Spinal cord (tissue), 10 donors: Measurements from ENCODE around the gene SPTA1. TPM values are rescaled to one million over a fixed set of nuclear protein-coding genes. Genes with fewer than 3 reads are reported as not detected.
A peak's percentile ranks its signal among the peaks of the same experiment; 100 is the strongest.

ENCODE experiments used
- DNase-seq, 6 donors: peaks; one replicate each; pipeline versions ENCODE4 v3.0.0 to v3.0.0-alpha.2; 2013 to 2015; ENCODE audit warnings: low spot score in 6 of 6, low read depth in 4 of 6
- H3K27ac ChIP-seq: one replicate; pipeline ENCODE4 v1.5.1; 2013; ENCODE audit warnings: low read depth, low read length, control low read depth
- H3K27me3 ChIP-seq: one replicate; pipeline ENCODE4 v1.6.1; 2013; ENCODE audit warnings: low read length; ENCODE audit not compliant: control insufficient read depth, insufficient read depth
- H3K36me3 ChIP-seq: one replicate; pipeline ENCODE4 v1.6.1; 2013; ENCODE audit warnings: low read length; ENCODE audit not compliant: control insufficient read depth, insufficient read depth
- H3K4me1 ChIP-seq: one replicate; pipeline ENCODE4 v1.6.1; 2013; ENCODE audit warnings: low read length; ENCODE audit not compliant: control insufficient read depth, insufficient read depth
- H3K4me3 ChIP-seq: one replicate; pipeline ENCODE4 v1.5.1; 2013; ENCODE audit warnings: low read depth, low read length, control low read depth
- H3K9me3 ChIP-seq: one replicate; pipeline ENCODE4 v1.6.1; 2013; ENCODE audit warnings: low read length; ENCODE audit not compliant: control insufficient read depth, insufficient read depth
- WGBS: methylation state at CpG from one replicate; pipeline ENCODE4 v1.1.5; 2013; ENCODE audit warnings: missing lambda C conversion rate; ENCODE audit not compliant: insufficient coverage; 5-methylcytosine and 5-hydroxymethylcytosine counted together
- polyA plus RNA-seq, 2 donors: library from polyadenylated mRNA; unstranded; fragments of 120-200 nt; gene quantifications; one replicate each; pipeline ENCODE4 v1.2.1, GENCODE V29; 2013; ENCODE audit not compliant: insufficient read length in 2 of 2
- total RNA-seq, 2 donors: library from RNA; depleted of rRNA in 1 of 2; stranded (reverse); fragments of 120-200 nt in 1 of 2; fragments of >200 nt in 1 of 2; gene quantifications; one replicate each; pipeline versions ENCODE4 v1.2.3 to v1.2.4, GENCODE V29; 2013 to 2014
- donor health status: healthy.

The SPTA1 gene
- total and polyA plus RNA-seq, 4 donors = 0.57 to 15.4 (median 2.8) TPM

DNA sequence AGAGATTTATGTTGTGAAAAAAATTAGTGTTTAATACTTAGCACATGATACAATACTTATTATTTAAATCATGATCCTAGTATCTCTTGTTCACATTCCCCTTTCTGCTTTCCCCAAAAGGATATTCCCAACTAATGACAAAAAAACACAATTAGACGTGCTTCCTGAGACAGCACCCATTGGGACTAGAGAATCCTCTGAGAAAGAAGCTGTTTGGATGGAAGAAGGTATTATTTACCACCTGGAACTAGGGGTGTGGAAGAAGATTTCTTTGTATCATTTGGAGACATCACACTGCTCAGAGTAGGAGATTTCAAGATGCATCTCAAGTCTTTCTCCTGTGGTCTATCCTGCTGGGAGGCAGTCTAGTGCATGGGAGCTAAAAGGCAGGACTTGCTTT, 81.5 kb downstream of the SPTA1 start, which contains the start of gene OR10Z1:
OR10Z1 (plus strand) TSS at position 301 of the 400 bp plus-strand sequence. CDS start 1,171 bp downstream, outside the sequence.
- H3K4me1 ChIP-seq = no peaks in the 10 kb centered on the region
- H3K27me3 ChIP-seq = no peaks in the 10 kb centered on the region
- no CpG with 5 or more reads among the region's 1 CpG for WGBS
- H3K9me3 ChIP-seq = no peaks in the 10 kb centered on the region
- H3K36me3 ChIP-seq = no peaks in the 10 kb centered on the region
- DNase-seq = no peak
- no peak within 1 kb of the TSS for H3K27ac ChIP-seq
- H3K4me3 ChIP-seq = no peak within 1 kb of the TSS

DNA sequence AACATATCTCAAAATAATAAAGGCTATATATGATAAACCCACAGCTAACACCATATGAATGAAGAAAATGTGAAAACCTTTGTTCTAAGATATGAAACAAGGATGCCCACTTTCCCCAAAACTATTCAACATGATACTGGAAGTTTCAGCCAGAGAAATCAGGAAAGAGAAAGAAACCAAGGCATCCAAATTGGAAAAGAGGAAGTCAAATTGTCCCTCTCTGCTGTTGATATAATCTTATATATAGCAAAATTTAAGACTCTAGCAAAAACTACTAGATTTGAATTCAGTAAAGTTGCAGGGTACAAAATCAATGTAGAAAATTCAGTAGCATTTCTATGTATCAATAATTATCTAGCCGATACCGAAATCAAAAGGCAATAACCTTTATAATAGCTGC, 85.8 kb downstream of the SPTA1 start:
- WGBS = no CpG with 5 or more reads among the region's 2 CpGs
- no peak for DNase-seq
- H3K9me3 ChIP-seq = peaks cover 1% of the 10 kb centered on the region
- H3K27ac ChIP-seq = no peak overlapping the region
- no peaks in the 10 kb centered on the region for H3K27me3 ChIP-seq
- no peaks in the 10 kb centered on the region for H3K36me3 ChIP-seq
- no peaks in the 10 kb centered on the region for H3K4me1 ChIP-seq
- no peak overlapping the region for H3K4me3 ChIP-seq

- Histone ChIP-seq H3K36me3 (no peaks in the 10 kb centered on the region), H3K4me1 (no peaks in the 10 kb centered on the region), H3K27me3 (no peaks in the 10 kb centered on the region), H3K9me3 (no peaks in the 10 kb centered on the region), H3K4me3 (no peak overlapping the region), H3K27ac (no peak overlapping the region)
- DNase-seq = no peak
- WGBS = 83% methylated on average over 1 of the region's 1 CpG
These were observed 99.6 kb downstream of the SPTA1 start for GRCh38 chr1:158586942-158587341.

- Histone ChIP-seq H3K27me3 (no peaks in the 10 kb centered on the region), H3K4me3 (no peak overlapping the region), H3K9me3 (no peaks in the 10 kb centered on the region), H3K36me3 (no peaks in the 10 kb centered on the region), H3K27ac (no peak overlapping the region), H3K4me1 (no peaks in the 10 kb centered on the region)
- WGBS = 60% methylated on average over 1 of the region's 4 CpGs
- DNase-seq = no peak
These were observed 102.6 kb downstream of the SPTA1 start for GRCh38 chr1:158583962-158584361.

GRCh38 chr1:158579733-158580132, 106.8 kb downstream of the SPTA1 start, which contains the start of gene OR10X1:
TSS of gene OR10X1 (minus strand) at chr1:158579899. CDS start at chr1:158579899, 0 bp downstream.
- Histone ChIP-seq H3K27me3 (no peaks in the 10 kb centered on the region), H3K9me3 (no peaks in the 10 kb centered on the region), H3K27ac (no peak within 1 kb of the TSS), H3K4me3 (no peak within 1 kb of the TSS), H3K36me3 (no peaks in the 10 kb centered on the region), H3K4me1 (no peaks in the 10 kb centered on the region)
- DNase-seq = no peak
- WGBS = no CpG with 5 or more reads among the region's 1 CpG

DNA sequence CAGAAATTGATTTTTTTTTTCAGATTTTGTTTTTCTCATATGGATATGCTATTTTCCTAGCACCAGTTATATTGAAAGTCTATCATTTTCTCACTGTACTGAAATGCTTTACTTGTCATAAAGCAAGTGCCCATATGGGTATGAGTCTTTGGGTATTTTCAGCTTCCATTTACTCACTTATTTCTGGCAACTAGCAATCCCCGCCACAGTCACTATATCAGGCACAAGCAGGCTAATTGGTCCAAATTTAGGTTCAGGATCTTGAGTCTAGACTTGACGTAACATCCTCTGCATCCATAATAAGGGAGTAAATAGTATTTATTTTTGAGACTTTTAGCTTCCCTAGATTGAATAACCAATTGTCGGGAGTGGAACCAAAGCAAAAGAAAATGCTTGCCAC, 109.0 kb downstream of the SPTA1 start:
- WGBS = 100% methylated on average over 1 of the region's 3 CpGs
- Histone ChIP-seq H3K27ac (no peak overlapping the region), H3K4me3 (no peak overlapping the region), H3K36me3 (no peaks in the 10 kb centered on the region), H3K9me3 (no peaks in the 10 kb centered on the region), H3K27me3 (no peaks in the 10 kb centered on the region), H3K4me1 (no peaks in the 10 kb centered on the region)
- peak in 1 of 6 donors; percentile 29 for DNase-seq

- H3K27ac ChIP-seq = no peak overlapping the region
- no peak overlapping the region for H3K4me3 ChIP-seq
- no peaks in the 10 kb centered on the region for H3K27me3 ChIP-seq
- H3K9me3 ChIP-seq = no peaks in the 10 kb centered on the region
- H3K4me1 ChIP-seq = no peaks in the 10 kb centered on the region
- WGBS = no CpG with 5 or more reads among the region's 1 CpG
- DNase-seq = peak in 1 of 6 donors; percentile 39
- H3K36me3 ChIP-seq = no peaks in the 10 kb centered on the region
These were observed 114.3 kb downstream of the SPTA1 start for GRCh38 chr1:158572226-158572625.

DNA sequence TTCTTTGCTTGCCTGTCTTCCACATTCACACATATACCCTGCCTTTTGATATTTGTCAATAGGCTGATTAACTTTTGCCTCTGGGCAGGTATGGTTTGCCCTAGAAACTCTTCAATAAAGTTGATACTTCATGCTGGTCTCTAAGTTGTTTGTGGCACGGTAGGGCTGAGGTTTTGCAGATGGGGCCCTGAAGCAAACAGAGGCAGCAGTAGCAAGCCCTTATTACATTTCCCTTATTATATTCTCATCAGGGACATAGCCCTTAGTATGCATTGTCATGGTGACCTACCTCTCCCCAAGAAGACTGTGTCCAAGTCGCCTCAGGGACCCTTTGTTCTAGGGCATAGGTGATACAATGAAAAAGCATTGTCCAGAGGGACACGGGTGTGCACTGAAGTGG, 116.0 kb downstream of the SPTA1 start, which contains the start of gene OR6P1:
OR6P1 (minus strand) TSS at position 101 of the 400 bp plus-strand sequence. CDS start 6,976 bp downstream, outside the sequence.
- H3K27me3 ChIP-seq = no peaks in the 10 kb centered on the region
- no peaks in the 10 kb centered on the region for H3K9me3 ChIP-seq
- no peak within 1 kb of the TSS for H3K27ac ChIP-seq
- H3K36me3 ChIP-seq = no peaks in the 10 kb centered on the region
- WGBS = 80% methylated on average over 1 of the region's 3 CpGs
- H3K4me3 ChIP-seq = no peak within 1 kb of the TSS
- no peak for DNase-seq
- H3K4me1 ChIP-seq = no peaks in the 10 kb centered on the region

GRCh38 chr1:158564608-158565007, 121.9 kb downstream of the SPTA1 start:
- no peaks in the 10 kb centered on the region for H3K36me3 ChIP-seq
- H3K4me3 ChIP-seq = no peak overlapping the region
- no peak overlapping the region for H3K27ac ChIP-seq
- no peaks in the 10 kb centered on the region for H3K4me1 ChIP-seq
- H3K27me3 ChIP-seq = no peaks in the 10 kb centered on the region
- H3K9me3 ChIP-seq = no peaks in the 10 kb centered on the region
- 67% methylated on average over 1 of the region's 2 CpGs for WGBS
- DNase-seq = no peak

GRCh38 chr1:158563853-158564252, 122.7 kb downstream of the SPTA1 start:
- Histone ChIP-seq H3K27me3 (no peaks in the 10 kb centered on the region), H3K9me3 (no peaks in the 10 kb centered on the region), H3K27ac (no peak overlapping the region), H3K4me1 (no peaks in the 10 kb centered on the region), H3K36me3 (no peaks in the 10 kb centered on the region), H3K4me3 (no peak overlapping the region)
- DNase-seq = peak in 1 of 6 donors; percentile 20
- WGBS = no CpG with 5 or more reads among the region's 2 CpGs
